ENCODE data around the gene TRAM2. TPM values are rescaled to one million over a fixed set of nuclear protein-coding genes. Genes with fewer than 3 reads are reported as not detected.

TRAM2 gene
- total and polyA plus RNA-seq, 2 of the 8 experiments (the other 6 are each of a cell fraction or from before 2014, with no cell fraction given): 9.0 to 21.4 TPM

GRCh38 chr6:52577778-52578463 lies 1.1 kb upstream of the TRAM2 start:
- FAIRE-seq: no peak
- Histone ChIP-seq H2BK12ac (ENCODE audit: low read depth, low read length) (no peak overlapping the region), H3K23me2 (ENCODE audit: low read depth, low read length) (peaks cover 6% of the 10 kb centered on the region; the same call in 1 of the 2 replicates), H2AK5ac (ENCODE audit: low read depth, low read length) (no peak overlapping the region), H3K18ac (ENCODE audit: extremely low read depth, low read length) (no peak overlapping the region), H2BK120ac (replicated peaks; ENCODE audit: low read depth, low read length) (peak overlapping the region; percentile 70), H4K8ac (ENCODE audit: extremely low read depth, insufficient read depth, low read length) (no peak overlapping the region), H2AFZ (ENCODE audit: low read length) (no peak overlapping the region), H3K27me3 (replicated peaks in 1 of 4; ENCODE audit: control insufficient read depth in 3 of 4, extremely low read depth in 1 of 4, insufficient read depth in 3 of 4, low read length in 3 of 4) (no peaks in the 10 kb centered on the region), H4K91ac (replicated peaks; ENCODE audit: insufficient read length, low read length) (no peak overlapping the region), H4K20me1 (replicated peaks in 1 of 2; ENCODE audit: control insufficient read depth in 1 of 2, insufficient read depth in 2 of 2, low read length in 2 of 2) (peaks cover 2 to 5% of the 10 kb centered on the region in 2 experiments), H3K4me3 (ENCODE audit: extremely low read depth in 1 of 4, insufficient read depth in 2 of 4, low read depth in 3 of 4, low read length in 4 of 4) (peak overlapping the region; percentile 70 to 91 (median 76)), H3K56ac (replicated peaks; ENCODE audit: insufficient read length, low read depth, low read length) (peak overlapping the region; percentile 67), H4K5ac (ENCODE audit: insufficient read length, low read depth, low read length) (peak overlapping the region; percentile 50), H3K4me2 (ENCODE audit: insufficient read depth in 1 of 2, low read depth in 2 of 2, low read length in 2 of 2) (peak overlapping the region; percentile 71 to 73), H3K14ac (ENCODE audit: insufficient read length) (no peak overlapping the region), H3K23ac (ENCODE audit: insufficient read length) (no peak overlapping the region), H3K9me3 (ENCODE audit: insufficient read depth in 2 of 2, low read depth in 1 of 2, low read length in 1 of 2) (no peaks in the 10 kb centered on the region), H3K79me1 (ENCODE audit: low read depth, low read length) (peaks cover 2% of the 10 kb centered on the region; the same call in 1 of the 2 replicates), H3K79me2 (ENCODE audit: control insufficient read depth in 1 of 2, insufficient read depth in 2 of 2, low read length in 2 of 2) (peaks cover 0 to 31% of the 10 kb centered on the region in 2 experiments; a peak in 3 of 4 replicates), H3K27ac (ENCODE audit: low read depth, low read length) (peak overlapping the region; percentile 86; the same call in 1 of the 2 replicates), H2BK20ac (ENCODE audit: low read length) (no peak overlapping the region), H3K4me1 (replicated peaks in 1 of 4; ENCODE audit: control insufficient read depth in 3 of 4, insufficient read depth in 4 of 4, low read length in 3 of 4) (peaks cover 13 to 23% (median 19%) of the 10 kb centered on the region in 4 experiments), H2BK15ac (ENCODE audit: low read length) (0 out of 2 replicates have a peak overlapping the region, but pooled peaks have one; percentile 22), H3K4ac (replicated peaks; ENCODE audit: insufficient read length, low read depth, low read length) (peak overlapping the region; percentile 44), H2BK5ac (ENCODE audit: low read depth, low read length) (no peak overlapping the region), H3K36me3 (ENCODE audit: control insufficient read depth in 2 of 4, insufficient read depth in 4 of 4, low read length in 3 of 4) (no peaks in the 10 kb centered on the region), H3K9ac (replicated peaks in 1 of 4; ENCODE audit: extremely low read depth in 1 of 4, low read depth in 3 of 4, low read length in 3 of 4) (peak overlapping the region; percentile 79 to 90 (median 82))
- POLR2A ChIA-PET (ENCODE audit: partially characterized antibody): interaction anchor here (1.1 to 2.8 kb wide), 9 partner anchors 14 to 165 kb away, joined by 3 to 17 read pairs (median 7); partner anchors contain the start of gene EFHC1
- CTCF ChIA-PET (ENCODE audit: partially characterized antibody): interaction anchor here (1.7 to 7.3 kb wide), 6 partner anchors 11 to 161 kb away, joined by 4 to 85 read pairs (median 18); no protein-coding TSS in a partner anchor
- 75% methylated on average over 9 of the region's 9 CpGs; no CpG with 5 or more reads in 1 of the 2 experiments for WGBS, 2 experiments (ENCODE audit: extremely low coverage in 1 of 2, insufficient coverage in 1 of 2, insufficient read length in 1 of 2, insufficient replicate concordance in 2 of 2, low coverage in 1 of 2, low lambda C conversion rate in 2 of 2, missing lambda C conversion rate in 1 of 2)
- DNase-seq (ENCODE audit: low read depth in 1 of 2, low spot score in 2 of 2): no peak
- TF ChIP-seq BCL11A (IDR thresholded peaks at IDR 0.05; ENCODE audit: low read depth in 2 of 2, low read length in 2 of 2) (no peak), E2F6 (IDR thresholded peaks at IDR 0.05) (no peak), POLR2A (IDR thresholded peaks at IDR 0.05; ENCODE audit: control extremely low read depth in 1 of 2, low read depth in 2 of 2, low read length in 2 of 2) (no peak), CTBP2 (IDR thresholded peaks at IDR 0.05; ENCODE audit: borderline replicate concordance, insufficient read depth, insufficient read length, low read length) (no peak), BACH1 (IDR thresholded peaks at IDR 0.05; ENCODE audit: low read length) (no peak), GTF2F1 (IDR thresholded peaks at IDR 0.05; ENCODE audit: borderline replicate concordance, low read depth, low read length) (no peak), CBX5 (IDR thresholded peaks at IDR 0.05; ENCODE audit: low read depth, low read length) (no peak), EGR1 (IDR thresholded peaks at IDR 0.05; ENCODE audit: borderline replicate concordance, low read depth, low read length) (no peak), RNF2 (IDR thresholded peaks at IDR 0.05; ENCODE audit: borderline replicate concordance, low read depth, low read length, missing control alignments, poor library complexity, severe bottlenecking) (no peak), GABPA (IDR thresholded peaks at IDR 0.05; ENCODE audit: borderline replicate concordance, insufficient read depth, low read length) (no peak)
